GM19395 (cell line): Measurements from ENCODE around the gene UBR2.
"Not testable (repeated sequence)": the region's sequence is repeated elsewhere in the genome, so short reads cannot be mapped to it uniquely, and the experiment has no call there.

Experiments
- ATAC-seq: cut with Tn5 transposase; IDR thresholded peaks from one replicate; pipeline ENCODE4 v1.9.1; 2021; ENCODE audit warnings: mild to moderate bottlenecking, moderate library complexity; ENCODE audit not compliant: unreplicated experiment

UBR2 gene

DNA sequence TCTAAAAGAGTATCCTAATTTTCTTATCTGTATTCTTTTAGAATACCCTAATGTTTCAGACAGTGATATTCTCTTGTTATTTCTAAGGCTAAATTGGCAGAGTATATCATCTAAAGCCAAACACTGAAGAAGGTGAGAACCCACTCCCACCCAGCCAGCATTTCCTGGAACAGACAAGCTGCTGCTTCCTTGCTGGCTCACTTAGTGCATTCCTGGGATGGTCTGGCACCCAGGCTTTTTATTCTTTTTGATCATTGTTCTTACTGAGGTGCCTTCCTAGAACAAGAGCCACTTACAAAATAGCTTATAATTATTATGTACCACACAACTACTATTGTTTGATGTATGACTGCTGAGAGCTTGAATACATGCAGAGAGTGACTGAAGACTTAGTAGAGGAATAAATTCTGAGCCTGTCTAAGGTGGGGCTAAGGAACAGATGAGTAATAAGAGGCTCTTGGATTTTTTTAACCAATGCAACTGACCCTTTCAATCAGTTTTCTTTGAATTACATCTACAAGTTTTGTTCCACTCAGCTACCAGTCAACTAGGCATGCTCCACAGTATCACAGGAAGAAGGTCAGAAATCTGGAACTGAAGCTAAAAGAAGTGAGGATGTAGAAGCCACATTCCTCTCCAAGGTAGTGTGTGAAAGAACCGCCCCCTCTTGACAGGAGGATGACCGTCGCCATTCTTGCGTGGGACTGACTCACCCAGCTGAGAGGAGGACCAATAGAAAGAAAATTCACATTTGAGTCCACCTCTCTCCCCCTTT lies 128.5 kb downstream of the UBR2 start:
- no peak for ATAC-seq

DNA sequence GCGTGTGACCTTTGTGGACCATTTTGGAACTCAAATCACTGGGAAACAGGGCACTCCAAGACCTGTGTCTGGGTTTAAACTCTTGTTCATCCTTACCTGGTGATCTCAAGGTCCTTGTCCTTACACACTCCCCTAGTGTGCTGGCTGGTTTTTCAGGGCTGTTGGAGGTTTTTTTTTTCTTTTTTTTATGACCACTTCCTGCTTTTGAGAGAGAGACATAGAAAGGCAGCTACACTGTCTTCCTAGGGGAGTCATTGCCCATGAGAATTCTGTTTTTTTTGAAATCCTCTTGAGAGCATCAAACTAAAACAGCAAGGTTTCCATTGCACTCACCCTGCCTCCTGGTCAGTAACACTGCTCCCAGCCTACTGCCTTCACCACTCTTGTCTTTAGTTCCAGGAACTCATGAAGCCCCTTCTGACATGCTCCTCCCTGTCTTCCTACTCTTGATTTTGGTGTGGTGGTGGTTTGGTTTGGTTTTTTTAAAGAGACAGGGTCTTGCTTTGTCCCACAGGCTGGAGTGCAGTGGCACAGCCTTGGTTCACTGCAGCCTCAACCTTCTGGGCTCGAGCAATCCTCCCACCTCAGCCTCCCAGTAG lies 130.0 kb downstream of the UBR2 start:
- no peak for ATAC-seq

DNA sequence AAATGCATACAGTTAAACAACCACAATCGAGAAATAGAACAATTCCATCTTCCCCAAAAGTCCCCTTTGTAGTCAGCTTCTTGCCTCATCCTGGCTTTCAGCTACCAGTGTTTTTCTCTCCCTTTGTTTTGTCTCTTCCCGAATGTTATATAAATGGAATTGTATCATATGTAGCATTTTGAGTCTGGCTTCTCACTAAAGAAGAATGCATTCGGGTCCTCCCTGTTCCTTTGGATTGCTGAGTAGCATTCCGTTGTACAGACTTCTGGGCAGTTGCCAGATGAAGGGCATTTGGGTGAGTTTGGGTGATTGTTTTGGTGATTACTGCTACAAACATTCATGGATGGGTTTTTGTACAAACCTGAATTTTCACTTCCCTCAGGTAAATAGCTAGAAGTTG lies 130.8 kb downstream of the UBR2 start:
- no peak for ATAC-seq

DNA sequence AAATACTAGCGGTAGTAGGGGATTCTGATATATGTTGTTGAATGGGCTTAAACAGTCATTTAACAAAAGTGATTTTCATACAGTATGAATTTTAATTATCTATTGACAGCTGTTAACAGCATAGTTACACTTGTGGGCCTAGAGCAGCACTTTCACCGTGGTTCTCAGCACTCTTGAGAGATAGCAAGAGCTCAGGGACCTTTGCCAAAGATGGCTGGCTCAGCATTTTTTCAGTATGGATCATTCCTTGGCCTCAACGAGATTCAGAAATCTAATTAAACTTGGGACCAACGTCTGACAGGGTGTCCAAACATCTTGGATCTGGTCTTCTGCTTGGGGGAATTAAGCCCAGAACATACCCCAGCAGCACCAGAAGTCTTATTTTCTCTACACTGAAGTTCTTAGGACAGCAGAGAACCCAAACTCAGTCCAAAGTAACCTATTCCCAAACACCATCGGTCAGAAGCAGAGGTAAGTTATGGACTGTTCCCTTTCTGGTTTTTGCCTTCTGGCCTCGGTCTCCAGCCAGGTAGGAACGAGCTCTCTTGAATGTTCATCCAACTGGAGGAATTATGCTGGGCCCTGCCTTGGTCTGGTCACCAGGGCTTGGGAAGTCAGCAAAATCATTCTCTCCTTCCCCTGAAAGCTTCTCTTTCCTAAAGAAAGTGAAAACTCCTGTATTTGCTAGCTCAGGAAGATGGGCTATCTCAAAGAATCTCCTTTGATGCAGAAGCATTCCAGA lies 132.9 kb downstream of the UBR2 start:
- no peak for ATAC-seq

DNA sequence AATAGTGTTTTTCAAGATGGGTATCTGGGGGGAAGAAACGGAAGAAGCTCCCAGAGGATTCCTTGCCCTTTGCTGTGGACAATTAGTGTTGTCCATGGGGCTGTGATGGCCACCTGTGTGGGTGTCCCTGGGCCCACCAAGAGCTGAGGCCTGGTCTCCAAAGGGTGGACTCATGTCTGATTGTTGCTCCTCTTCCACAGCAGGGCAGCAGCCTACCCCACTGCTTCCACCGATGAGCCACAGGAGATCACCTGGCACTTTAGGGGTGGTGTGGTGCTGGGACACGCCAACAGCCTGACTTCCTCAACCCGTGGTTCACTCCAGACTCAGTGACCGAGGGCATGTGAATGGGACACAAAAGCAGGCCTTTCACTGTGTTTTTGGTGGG lies 133.4 kb downstream of the UBR2 start:
- ATAC-seq, result no peak

DNA sequence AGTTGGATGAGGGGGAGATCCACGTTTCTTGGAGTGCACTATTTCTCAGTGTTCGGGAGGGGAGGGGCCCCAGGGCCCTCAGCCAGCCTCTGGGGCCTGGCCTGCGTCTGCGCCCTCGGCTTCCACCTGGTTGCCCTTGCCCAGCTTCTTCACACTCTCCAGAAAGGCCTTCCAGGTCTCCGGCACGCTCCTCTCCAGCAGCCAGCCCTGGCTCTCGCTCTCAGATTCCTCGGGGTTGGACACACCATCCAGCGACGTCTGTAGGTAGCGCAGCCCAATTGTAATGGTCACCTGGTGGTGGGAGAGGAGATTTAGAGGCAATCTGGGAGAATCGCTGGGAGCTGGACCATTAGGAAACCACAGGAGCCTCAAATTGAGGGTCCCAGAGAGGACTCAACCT lies 134.4 kb downstream of the UBR2 start:
- no peak for ATAC-seq

DNA sequence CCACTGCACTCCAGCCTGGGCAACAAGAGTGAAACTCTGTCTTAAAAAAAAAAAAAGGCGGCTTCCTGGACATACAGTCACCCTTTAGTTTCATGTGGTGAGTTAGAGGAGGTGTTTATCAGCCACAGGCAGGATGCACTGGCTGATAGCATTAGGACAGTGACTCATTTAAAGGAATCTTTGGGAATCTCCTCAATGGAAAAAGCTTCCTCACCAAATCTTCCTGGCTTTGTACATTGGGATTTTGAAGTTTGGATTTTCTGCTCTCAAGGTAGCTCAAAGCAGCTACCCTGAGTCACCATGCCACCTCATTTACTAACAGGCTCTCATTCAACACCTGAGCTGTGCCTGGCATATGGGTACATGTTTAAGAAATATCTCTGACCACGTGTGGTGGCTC lies 138.4 kb downstream of the UBR2 start:
- ATAC-seq, result no peak

DNA sequence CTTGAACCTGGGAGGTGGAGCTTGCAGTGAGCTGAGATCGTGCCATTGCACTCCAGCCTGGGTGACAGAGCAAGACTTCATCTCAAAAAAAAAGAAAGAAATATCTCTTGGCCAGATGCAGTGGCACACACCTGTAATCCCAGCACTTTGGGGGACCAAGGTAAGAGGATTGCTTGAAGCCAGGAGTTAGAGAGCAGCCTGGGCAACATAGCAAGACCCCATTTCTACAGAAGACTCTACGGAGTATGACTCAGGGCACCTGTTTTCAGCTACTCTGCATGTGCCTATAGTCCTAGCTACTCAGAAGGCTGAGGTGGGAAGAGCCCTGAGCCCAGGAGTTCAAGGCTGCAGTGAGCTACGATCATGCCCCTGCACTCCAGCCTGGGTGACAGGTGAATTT lies 139.0 kb downstream of the UBR2 start:
- not testable (repeated sequence) for ATAC-seq

DNA sequence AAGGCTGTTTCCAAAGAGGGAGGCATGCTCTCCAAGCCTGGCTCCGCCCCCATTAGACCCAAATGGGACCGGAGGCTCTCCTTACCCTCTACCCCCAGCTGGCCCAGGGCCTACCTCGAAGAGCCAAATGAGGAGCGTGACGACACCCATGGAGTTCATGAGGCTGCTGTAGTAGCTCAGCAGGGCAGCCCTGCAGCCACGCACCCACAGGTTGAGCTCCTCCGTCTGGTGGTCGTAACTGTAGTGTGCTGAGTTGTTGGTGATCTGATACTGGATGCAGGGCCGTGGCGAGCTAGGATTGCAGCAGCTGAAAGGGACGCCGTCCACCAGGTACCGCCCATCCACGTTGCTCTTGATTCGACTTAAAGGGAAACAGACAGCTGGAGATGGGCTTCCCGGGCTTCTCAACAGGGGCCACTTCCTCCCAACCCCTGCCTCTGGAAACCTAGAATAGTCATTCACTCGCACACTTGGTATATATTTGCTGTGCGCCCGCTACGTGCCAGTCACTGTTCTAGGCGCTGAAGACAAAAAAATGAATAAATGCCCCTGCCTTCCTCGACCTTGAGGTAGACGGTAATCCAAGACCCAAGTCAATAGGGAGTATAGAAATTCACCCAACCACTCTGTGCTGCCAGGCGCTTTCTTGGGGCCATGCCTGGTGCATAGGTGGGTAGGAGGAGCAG lies 140.6 kb downstream of the UBR2 start:
- ATAC-seq, result no peak

DNA sequence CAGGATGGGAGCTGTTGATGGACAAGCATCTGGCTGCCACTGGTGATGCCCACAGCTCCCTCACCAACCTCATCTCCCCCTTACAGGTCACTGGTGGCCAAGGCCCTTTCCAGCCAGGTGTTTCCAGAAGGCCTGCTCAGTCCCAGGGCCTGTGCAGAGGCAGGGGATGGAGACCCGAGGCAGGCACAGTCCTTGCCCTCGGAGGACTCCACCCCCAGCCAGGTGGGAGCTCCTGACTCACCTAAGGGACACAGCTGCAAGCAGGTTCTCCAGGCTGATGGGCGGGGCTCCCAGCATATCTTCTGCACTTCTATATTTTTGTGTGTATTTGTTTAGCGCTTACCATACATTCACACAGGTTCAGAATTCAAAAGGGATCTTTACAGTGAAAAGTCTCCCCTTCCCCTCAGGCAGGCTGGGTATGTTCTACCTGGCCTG lies 141.1 kb downstream of the UBR2 start:
- ATAC-seq, result no peak

DNA sequence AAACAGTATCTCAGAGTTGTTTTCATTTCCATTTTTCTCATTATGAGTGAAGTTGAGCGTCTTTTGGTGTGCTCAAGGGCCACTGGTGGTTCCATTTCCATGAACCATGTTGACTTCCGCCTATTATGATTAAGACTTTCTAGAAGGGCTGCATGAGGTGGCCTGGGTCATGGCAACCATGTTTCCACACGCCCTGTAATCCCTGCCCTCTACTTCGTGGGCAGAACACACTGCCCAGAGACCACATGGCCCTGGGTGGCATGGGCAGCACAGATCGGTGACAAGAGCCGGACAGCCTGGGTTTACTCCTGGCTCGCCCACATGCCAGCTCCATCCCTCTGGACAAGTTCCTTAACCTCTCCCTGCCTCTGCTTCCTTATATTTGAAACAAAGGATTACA lies 143.8 kb downstream of the UBR2 start:
- ATAC-seq, result no peak

DNA sequence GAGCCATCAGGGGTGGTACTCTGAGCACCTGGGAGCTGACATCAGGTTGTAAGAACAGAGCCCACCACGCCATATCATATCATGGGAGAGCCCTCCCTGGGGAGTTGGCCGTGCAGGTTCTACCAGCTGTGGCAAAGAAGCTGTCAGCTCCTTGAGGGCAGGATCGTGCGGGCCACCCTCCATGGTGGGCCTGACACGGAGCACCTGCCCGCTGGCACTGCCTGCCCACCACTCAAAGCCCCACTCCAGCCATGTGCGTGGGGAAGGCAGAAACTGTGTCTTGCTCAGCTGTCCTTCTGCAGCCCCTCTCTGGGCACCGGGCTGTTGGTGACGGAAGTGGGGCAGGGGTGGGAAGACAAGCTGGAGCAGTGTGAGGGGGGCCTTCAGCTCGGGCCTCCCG lies 144.3 kb downstream of the UBR2 start:
- no peak for ATAC-seq

DNA sequence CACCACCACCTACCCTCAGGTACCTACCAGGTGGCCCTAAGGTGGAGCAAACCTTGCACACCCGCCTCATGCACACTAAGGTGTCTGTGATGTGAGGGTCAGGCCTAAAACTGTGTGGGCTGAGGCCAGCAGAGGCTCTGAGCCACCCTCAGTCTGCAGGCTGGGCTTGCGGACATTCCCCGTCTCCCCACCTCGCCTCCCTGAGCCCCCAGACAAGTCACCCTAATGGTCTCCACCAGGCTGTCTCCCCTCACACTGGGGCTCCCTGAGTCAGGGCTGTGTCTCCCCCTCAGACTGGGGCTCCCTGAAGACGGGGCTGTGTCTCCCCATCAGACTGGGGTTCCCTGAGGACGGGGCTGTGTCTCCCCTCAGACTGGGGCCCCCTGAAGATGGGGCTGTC lies 146.0 kb downstream of the UBR2 start:
- ATAC-seq, result no peak

DNA sequence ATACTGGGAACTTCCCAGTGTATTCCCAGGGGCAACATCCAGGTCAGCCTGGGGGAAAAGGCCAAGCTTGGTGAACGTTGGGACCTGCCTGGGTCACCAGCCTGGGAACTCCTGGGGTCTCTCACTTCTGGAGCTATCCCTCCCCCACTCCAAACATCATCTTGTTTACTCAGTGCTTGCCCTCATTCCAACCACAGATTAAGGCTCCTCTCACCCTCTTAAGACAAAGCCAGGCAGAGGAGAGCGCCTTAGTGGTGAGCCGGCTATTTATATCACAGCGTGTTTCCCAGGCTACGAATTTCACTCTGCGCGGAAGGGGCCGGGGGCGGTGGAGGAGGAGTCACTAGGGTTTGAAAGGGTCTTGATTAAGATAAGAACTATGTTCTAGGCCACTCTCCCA lies 146.5 kb downstream of the UBR2 start:
- no peak for ATAC-seq

DNA sequence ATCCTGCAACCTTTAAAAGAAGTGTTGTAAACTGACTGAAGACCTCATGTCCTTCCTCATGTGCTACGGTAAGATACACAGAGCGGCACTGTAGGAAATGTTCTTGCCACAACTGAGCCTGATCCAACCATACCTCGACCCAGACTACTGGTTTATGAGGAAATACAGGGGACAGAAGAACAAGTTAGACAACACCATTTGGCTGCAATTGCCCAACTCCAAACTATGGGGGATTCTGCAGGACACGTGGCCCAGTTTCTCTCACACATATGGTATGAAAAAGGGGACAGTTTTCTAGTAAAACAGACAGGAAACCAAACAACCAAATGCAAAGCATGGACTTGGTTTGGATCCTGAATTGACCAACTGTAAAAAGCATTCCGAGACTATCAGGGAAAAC lies 148.1 kb downstream of the UBR2 start:
- no peak for ATAC-seq

DNA sequence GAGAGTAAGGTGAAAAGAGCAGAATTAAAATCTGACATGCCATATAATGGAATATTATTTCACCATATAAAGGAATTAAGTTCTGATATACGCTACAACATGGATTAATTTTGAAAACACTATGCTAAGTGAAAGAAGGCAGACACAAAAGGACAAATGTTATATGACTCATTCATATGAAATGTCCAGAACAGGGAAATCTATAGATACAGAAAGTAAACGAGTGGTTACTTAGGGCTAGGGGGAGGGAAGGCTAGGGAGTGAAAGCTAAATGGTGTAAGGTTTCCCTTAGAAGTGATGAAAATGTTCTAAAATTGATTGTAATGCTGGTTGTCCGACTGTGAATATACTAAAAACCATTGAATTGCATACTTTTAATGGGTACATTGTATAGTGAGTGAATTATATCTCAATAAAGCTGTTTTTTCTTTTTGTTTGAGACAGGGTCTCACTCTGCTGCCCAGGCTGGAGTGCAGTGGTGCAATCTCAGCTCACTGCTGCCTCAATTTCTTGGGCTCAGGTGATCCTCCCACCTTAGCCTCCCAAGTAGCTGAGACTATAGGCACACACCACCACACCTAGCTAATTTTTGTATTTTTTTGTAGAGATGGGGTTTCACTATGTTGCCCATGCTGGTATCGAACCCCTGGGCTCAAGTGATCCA lies 150.4 kb downstream of the UBR2 start:
- no peak for ATAC-seq

DNA sequence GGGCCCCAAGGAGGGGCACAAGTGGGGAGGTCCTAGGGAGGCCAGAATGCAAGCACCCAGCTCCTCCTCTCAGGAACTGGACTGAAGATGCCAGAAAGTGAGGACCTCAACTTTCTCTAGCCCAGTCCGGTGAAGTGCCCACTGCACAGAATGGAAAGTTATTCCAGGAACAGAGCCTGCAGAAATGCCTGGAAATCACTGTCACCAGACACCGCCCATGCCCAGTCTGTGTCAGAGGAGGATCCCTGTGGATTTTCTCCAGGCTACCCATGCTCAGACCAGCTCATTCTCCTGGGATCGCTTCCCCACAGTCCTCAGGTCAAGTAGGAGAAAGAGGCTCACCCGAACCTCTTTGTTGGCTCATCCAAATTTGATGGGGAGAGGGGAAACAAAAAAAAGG lies 152.0 kb downstream of the UBR2 start:
- ATAC-seq, result no peak

DNA sequence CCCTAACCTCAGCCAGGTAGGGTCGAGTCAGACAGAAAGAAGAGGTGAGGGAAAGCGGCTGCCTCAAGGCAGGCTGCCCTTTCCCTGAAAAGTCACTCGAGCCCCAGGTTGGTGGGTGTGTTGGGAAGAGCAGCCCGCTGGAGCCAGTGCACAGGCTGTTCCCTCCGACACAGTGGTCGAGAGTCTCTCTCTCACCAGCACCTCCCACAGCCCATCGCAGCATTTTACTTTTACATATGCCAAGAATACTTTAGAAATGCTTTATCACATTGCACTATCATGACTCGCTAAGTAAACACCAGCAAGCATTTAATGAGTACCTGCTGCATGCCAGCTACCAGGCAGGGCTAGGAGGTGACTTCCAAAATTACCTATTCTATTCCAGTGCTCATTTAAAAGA lies 156.9 kb downstream of the UBR2 start:
- ATAC-seq, result no peak

DNA sequence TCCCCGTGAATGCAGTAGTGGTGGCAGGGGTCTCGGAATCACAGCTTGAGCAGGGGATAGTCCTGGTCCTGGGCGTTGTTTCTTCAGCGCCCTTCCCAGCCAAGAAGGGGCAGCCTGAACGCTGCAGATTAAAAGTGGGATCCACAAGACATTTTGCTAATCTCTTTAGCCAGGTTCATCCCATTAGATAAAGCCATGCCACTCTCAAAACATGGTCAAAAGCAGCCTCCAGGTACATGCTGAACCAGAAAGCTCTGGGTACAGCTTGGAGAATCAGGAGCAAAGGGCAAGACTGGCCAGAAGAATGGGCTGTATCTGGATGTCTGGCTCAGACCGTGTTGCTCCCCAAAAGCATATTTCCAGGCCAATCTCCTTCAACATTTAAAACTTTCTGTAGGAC lies 158.7 kb downstream of the UBR2 start, which contains the start of gene PRPH2:
PRPH2 (minus strand) TSS at position 101 of the 400 bp plus-strand sequence. CDS start 263 bp downstream, outside the sequence.
- ATAC-seq, result no peak

DNA sequence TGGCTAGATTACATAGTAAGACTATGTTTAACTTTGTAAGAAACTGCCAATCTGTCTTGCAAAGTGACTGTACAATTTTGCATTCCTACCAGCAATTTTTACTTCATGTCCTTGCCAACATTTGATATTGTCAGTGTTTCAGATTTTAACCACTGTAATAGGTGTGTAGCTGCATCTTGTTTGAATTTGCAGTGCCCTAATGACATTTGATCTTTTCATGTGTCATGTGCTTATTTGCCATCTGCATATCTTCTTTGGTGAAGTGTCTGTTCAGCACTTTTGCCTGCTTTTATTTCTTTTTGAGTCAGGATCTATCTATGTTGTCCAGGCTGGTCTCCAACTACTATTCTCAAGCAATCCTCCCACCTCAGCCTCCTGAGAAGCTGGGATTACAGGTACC lies 161.0 kb downstream of the UBR2 start:
- ATAC-seq, result no peak

DNA sequence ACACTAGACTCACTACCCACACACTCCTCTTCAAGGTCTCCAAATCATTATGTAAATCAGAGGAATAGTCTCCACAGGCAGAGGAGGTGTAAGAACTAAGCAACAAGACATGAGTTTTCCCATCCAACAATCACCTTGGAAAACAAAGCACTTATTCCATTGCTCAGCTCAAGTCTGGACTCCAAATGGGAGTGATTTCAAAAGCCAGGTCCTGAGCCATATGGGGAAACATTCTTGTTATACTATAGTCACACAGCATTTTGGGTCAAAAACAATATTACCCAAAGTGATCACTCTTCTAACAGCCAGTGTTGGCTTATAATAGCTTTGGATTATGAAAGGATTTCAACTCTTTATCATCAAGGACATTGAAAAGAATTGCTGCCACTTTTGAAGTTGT lies 162.2 kb downstream of the UBR2 start:
- ATAC-seq, result peak; percentile 11
